ENCODE data around the gene TMPRSS11F.

- TF ChIP-seq, protein P1, sequence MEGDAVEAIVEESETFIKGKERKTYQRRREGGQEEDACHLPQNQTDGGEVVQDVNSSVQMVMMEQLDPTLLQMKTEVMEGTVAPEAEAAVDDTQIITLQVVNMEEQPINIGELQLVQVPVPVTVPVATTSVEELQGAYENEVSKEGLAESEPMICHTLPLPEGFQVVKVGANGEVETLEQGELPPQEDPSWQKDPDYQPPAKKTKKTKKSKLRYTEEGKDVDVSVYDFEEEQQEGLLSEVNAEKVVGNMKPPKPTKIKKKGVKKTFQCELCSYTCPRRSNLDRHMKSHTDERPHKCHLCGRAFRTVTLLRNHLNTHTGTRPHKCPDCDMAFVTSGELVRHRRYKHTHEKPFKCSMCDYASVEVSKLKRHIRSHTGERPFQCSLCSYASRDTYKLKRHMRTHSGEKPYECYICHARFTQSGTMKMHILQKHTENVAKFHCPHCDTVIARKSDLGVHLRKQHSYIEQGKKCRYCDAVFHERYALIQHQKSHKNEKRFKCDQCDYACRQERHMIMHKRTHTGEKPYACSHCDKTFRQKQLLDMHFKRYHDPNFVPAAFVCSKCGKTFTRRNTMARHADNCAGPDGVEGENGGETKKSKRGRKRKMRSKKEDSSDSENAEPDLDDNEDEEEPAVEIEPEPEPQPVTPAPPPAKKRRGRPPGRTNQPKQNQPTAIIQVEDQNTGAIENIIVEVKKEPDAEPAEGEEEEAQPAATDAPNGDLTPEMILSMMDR (IDR thresholded peaks at IDR 0.05), result no peak
- TF ChIP-seq EP300 (IDR thresholded peaks at IDR 0.05), result no peak
- no peak for TF ChIP-seq POLR2A (IDR thresholded peaks at IDR 0.05)
Observed at GRCh38 chr4:68123525-68123924, 6.1 kb downstream of the TMPRSS11F start.

Measured in gastroesophageal sphincter (tissue), 3 donors.